Right lobe of liver (tissue), 4 donors: Measurements from ENCODE around the gene SETD6.

Experiments used
- POLR2A ChIP-seq: fragments of 450-650 bp; IDR thresholded peaks from one replicate; pipeline ENCODE4 v1.6.1; 2017; ENCODE audit warnings: antibody characterized with exemption, mild to moderate bottlenecking
- TF ChIP-seq, protein P1 (sequence below), 4 donors: fragments of 200-600 bp in 3 of 4; fragments of 450-650 bp in 1 of 4; IDR thresholded peaks; one replicate each; pipeline versions ENCODE4 v1.5.1 to v1.8.0; 2016 to 2022; ENCODE audit warnings: antibody characterized with exemption in 4 of 4, mild to moderate bottlenecking in 2 of 4
- donor health status: DM: no; HTN: no; CAD: no.
- donor health status: DM: no; HTN: no; CAD: no.
- donor health status: DM: no; HTN: yes; CAD: no.

DNA sequence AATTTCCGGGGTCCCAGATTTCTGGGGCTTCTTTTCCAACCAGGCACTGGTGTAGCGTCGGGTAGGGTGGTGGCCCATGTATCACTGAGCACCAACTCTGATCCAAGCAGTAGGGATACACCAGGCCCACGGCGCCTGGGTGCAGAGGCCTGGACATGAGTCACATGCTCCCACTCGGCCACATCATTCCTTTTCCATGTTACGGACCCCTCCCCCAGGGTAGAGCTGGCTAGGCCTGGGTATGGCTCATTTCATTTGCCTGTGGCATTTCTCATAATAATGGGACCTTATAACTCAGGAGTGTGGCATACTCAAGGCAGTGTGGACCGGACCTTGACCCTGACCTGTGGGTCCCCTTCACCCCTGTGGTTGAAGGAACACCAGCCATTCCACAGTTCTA is 33.4 kb upstream of the SETD6 start:
- TF ChIP-seq, protein P1, sequence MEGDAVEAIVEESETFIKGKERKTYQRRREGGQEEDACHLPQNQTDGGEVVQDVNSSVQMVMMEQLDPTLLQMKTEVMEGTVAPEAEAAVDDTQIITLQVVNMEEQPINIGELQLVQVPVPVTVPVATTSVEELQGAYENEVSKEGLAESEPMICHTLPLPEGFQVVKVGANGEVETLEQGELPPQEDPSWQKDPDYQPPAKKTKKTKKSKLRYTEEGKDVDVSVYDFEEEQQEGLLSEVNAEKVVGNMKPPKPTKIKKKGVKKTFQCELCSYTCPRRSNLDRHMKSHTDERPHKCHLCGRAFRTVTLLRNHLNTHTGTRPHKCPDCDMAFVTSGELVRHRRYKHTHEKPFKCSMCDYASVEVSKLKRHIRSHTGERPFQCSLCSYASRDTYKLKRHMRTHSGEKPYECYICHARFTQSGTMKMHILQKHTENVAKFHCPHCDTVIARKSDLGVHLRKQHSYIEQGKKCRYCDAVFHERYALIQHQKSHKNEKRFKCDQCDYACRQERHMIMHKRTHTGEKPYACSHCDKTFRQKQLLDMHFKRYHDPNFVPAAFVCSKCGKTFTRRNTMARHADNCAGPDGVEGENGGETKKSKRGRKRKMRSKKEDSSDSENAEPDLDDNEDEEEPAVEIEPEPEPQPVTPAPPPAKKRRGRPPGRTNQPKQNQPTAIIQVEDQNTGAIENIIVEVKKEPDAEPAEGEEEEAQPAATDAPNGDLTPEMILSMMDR (IDR thresholded peaks at IDR 0.05) = no peak
- TF ChIP-seq POLR2A = no peak
